ENCODE measurements around the gene MANBA.

DNA sequence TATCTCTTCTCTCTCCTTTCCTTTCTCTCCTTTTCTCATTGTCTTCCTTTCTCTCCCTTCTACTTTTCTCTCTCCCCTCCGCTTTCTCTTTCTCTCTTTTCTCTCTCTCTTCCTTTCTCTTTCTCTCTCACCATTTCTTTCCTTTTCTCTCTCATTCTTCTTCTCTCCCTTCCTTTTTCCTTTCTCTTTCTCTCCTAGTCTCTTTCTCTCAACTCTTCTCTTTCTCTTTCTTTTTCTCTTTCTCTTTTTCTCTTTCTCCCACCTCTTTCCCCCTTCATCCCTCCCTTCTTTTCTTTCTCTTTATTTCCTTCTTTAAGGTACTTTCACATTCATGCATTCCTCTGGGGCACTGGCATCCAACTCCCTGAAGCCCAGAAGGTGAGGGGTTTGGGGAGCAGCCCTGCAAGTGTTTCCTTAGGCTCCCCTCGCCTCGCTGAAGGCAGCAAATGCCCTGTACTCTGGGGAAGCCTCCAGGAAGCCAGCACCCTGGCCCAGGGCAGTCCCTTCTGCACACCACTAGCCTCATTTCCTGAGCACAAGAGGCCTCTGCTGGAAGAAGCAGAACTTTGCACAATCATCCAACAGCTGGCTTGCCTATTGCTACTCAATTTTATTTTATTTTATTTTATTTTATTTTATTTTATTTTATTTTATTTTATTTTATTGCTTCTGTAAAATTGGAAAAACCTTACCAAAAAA is 135.4 kb downstream of the MANBA start:
- TF ChIP-seq, protein P1, sequence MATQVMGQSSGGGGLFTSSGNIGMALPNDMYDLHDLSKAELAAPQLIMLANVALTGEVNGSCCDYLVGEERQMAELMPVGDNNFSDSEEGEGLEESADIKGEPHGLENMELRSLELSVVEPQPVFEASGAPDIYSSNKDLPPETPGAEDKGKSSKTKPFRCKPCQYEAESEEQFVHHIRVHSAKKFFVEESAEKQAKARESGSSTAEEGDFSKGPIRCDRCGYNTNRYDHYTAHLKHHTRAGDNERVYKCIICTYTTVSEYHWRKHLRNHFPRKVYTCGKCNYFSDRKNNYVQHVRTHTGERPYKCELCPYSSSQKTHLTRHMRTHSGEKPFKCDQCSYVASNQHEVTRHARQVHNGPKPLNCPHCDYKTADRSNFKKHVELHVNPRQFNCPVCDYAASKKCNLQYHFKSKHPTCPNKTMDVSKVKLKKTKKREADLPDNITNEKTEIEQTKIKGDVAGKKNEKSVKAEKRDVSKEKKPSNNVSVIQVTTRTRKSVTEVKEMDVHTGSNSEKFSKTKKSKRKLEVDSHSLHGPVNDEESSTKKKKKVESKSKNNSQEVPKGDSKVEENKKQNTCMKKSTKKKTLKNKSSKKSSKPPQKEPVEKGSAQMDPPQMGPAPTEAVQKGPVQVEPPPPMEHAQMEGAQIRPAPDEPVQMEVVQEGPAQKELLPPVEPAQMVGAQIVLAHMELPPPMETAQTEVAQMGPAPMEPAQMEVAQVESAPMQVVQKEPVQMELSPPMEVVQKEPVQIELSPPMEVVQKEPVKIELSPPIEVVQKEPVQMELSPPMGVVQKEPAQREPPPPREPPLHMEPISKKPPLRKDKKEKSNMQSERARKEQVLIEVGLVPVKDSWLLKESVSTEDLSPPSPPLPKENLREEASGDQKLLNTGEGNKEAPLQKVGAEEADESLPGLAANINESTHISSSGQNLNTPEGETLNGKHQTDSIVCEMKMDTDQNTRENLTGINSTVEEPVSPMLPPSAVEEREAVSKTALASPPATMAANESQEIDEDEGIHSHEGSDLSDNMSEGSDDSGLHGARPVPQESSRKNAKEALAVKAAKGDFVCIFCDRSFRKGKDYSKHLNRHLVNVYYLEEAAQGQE (IDR thresholded peaks at IDR 0.05; ENCODE audit: insufficient read depth in 1 of 2, low read depth in 2 of 2, low read length in 2 of 2), result no peak
- TF ChIP-seq POLR2AphosphoS5 (IDR thresholded peaks at IDR 0.05; ENCODE audit: low read depth, low read length) (no peak), TAF1 (IDR thresholded peaks at IDR 0.05; ENCODE audit: borderline replicate concordance, insufficient read depth, low read length) (no peak), SIN3A (IDR thresholded peaks at IDR 0.05; ENCODE audit: borderline replicate concordance, insufficient read depth, low read length) (no peak)

Data from PFSK-1 (cell line).